Stimulated activated CD8-positive, alpha-beta memory T cell treated with anti-CD3 and anti-CD28 coated beads, Interleukin-12 subunit alpha, Interleukin-12 subunit beta, amount 100 ng/mL, for 24 hours (primary cell): ENCODE data around the gene RAD52.

Experiments
- DNase-seq: peaks from one replicate; pipeline ENCODE4 v3.0.0-alpha.2; 2020; ENCODE audit errors: extremely low read depth

The RAD52 gene

GRCh38 chr12:913919-914698, 35.4 kb downstream of the RAD52 start:
- no peak for DNase-seq

- no peak for DNase-seq
Observed at GRCh38 chr12:912466-913235, 36.8 kb downstream of the RAD52 start.

- DNase-seq = no peak
Observed at GRCh38 chr12:911191-911826, 38.2 kb downstream of the RAD52 start.

GRCh38 chr12:910416-910815, 39.1 kb downstream of the RAD52 start:
- no peak for DNase-seq

- DNase-seq = no peak
Observed at GRCh38 chr12:909861-910260, 39.6 kb downstream of the RAD52 start.

- DNase-seq = no peak
Observed at GRCh38 chr12:907413-908185, 41.9 kb downstream of the RAD52 start.

GRCh38 chr12:906062-906585, 43.4 kb downstream of the RAD52 start:
- DNase-seq = no peak

GRCh38 chr12:905261-906031, 44.0 kb downstream of the RAD52 start:
- no peak for DNase-seq

GRCh38 chr12:904010-904414, 45.5 kb downstream of the RAD52 start:
- no peak for DNase-seq

- DNase-seq = no peak
Observed at GRCh38 chr12:903055-903454, 46.4 kb downstream of the RAD52 start.

- DNase-seq = no peak
Observed at GRCh38 chr12:902581-902980, 46.9 kb downstream of the RAD52 start.

- DNase-seq = no peak
Observed at GRCh38 chr12:897386-897785, 52.1 kb downstream of the RAD52 start.

GRCh38 chr12:896031-896430, 53.5 kb downstream of the RAD52 start:
- no peak for DNase-seq

- no peak for DNase-seq
Observed at GRCh38 chr12:894226-894625, 55.3 kb downstream of the RAD52 start.

- DNase-seq = no peak
Observed at GRCh38 chr12:886206-886605, 63.3 kb downstream of the RAD52 start.

GRCh38 chr12:885701-886100, 63.8 kb downstream of the RAD52 start:
- no peak for DNase-seq

- no peak for DNase-seq
Observed at GRCh38 chr12:884746-885414, 64.6 kb downstream of the RAD52 start.

- no peak for DNase-seq
Observed at GRCh38 chr12:880656-881055, 68.8 kb downstream of the RAD52 start.

- DNase-seq = no peak
Observed at GRCh38 chr12:879641-880040, 69.9 kb downstream of the RAD52 start.

- DNase-seq = no peak
Observed at GRCh38 chr12:873954-874353, 75.5 kb downstream of the RAD52 start.
